Activated CD4-positive, alpha-beta T cell treated with anti-CD3 and anti-CD28 coated beads, Interleukin-2, amount 10 ng/mL, durations not matched to agents 24 days and 14 days (primary cell): Measurements from ENCODE around the gene TVP23A. TPM values are rescaled to one million over a fixed set of nuclear protein-coding genes. Genes with fewer than 3 reads are reported as not detected.

Experiments used
- total RNA-seq: library from RNA; stranded (reverse); gene quantifications from 2 replicates; pipeline ENCODE4 v1.2.3, GENCODE V29; 2022

Gene TVP23A
- total RNA-seq, 1 donor from 2014 or later, result not detected

Other genes with a start within 250 kb of the TVP23A start
- gene EMP2, start 238.2 kb downstream of the TVP23A start, total RNA-seq, result not detected in 2 replicates
- not detected in 2 replicates for gene TEKT5, start 123.9 kb downstream of the TVP23A start, total RNA-seq
- 38.6 and 39.5 TPM in 2 replicates for gene NUBP1, start 75.0 kb downstream of the TVP23A start, total RNA-seq
- 5.0 and 6.4 TPM in 2 replicates for gene CIITA, start 58.4 kb upstream of the TVP23A start, total RNA-seq
- 35.6 and 38.0 TPM in 2 replicates for gene DEXI, start 123.7 kb upstream of the TVP23A start, total RNA-seq
- 35.9 and 36.2 TPM in 2 replicates for gene CLEC16A, start 125.8 kb upstream of the TVP23A start, total RNA-seq